COR-L47 (cell line): ENCODE results near the gene SUGCT.

Experiments
- DNase-seq: peaks from one replicate; lab custom pipeline; 2025; lab: John Stamatoyannopoulos, UW

The SUGCT gene

GRCh38 chr7:40827222-40828085 lies 692.6 kb downstream of the SUGCT start:
- no peak for DNase-seq

GRCh38 chr7:40828686-40829600 lies 694.1 kb downstream of the SUGCT start:
- no peak for DNase-seq

GRCh38 chr7:40833191-40833887 lies 698.5 kb downstream of the SUGCT start:
- no peak for DNase-seq

GRCh38 chr7:40833888-40834234 lies 699.1 kb downstream of the SUGCT start:
- DNase-seq, result no peak

- DNase-seq, result no peak
These were observed 701.4 kb downstream of the SUGCT start for GRCh38 chr7:40836218-40836617.

- DNase-seq, result no peak
These were observed 705.1 kb downstream of the SUGCT start for GRCh38 chr7:40839881-40840280.

- no peak for DNase-seq
These were observed 706.2 kb downstream of the SUGCT start for GRCh38 chr7:40840990-40841389.

GRCh38 chr7:40842641-40843040 lies 707.8 kb downstream of the SUGCT start:
- DNase-seq, result no peak

GRCh38 chr7:40843338-40843985 lies 708.7 kb downstream of the SUGCT start:
- DNase-seq, result no peak

GRCh38 chr7:40845943-40846342 lies 711.1 kb downstream of the SUGCT start:
- no peak for DNase-seq

GRCh38 chr7:40847921-40848320 lies 713.1 kb downstream of the SUGCT start:
- DNase-seq, result no peak

- DNase-seq, result no peak
These were observed 713.9 kb downstream of the SUGCT start for GRCh38 chr7:40848541-40849221.

- no peak for DNase-seq
These were observed 715.2 kb downstream of the SUGCT start for GRCh38 chr7:40850017-40850416.

- no peak for DNase-seq
These were observed 716.2 kb downstream of the SUGCT start for GRCh38 chr7:40851001-40851400.

GRCh38 chr7:40859076-40859475 lies 724.3 kb downstream of the SUGCT start:
- DNase-seq, result no peak

- no peak for DNase-seq
These were observed 725.2 kb downstream of the SUGCT start for GRCh38 chr7:40859965-40860543.

- DNase-seq, result no peak
These were observed 730.8 kb downstream of the SUGCT start for GRCh38 chr7:40865441-40866233.

GRCh38 chr7:40866601-40867000 lies 731.8 kb downstream of the SUGCT start:
- DNase-seq, result no peak

GRCh38 chr7:40870108-40870507 lies 735.3 kb downstream of the SUGCT start:
- DNase-seq, result no peak

- DNase-seq, result no peak
These were observed 738.4 kb downstream of the SUGCT start for GRCh38 chr7:40873248-40873647.
